ENCODE data around the gene NKPD1. TPM values are rescaled to one million over a fixed set of nuclear protein-coding genes. Genes with fewer than 3 reads are reported as not detected.

The NKPD1 gene
- total and polyA plus RNA-seq, 2 donors (not counting 3 experiments of a cell fraction or from before 2014, with no cell fraction given): 0.04 TPM; not detected in 1

GRCh38 chr19:45150751-45151281 lies 10.0 kb downstream of the NKPD1 start:
- no peaks in the 10 kb centered on the region for H3K9me1 ChIP-seq (replicated peaks; ENCODE audit: control insufficient read depth, extremely low read depth, insufficient read depth, low read length)
- H3K79me2 ChIP-seq (ENCODE audit: control insufficient read depth, insufficient read depth, low read length): no peaks in the 10 kb centered on the region
- no peaks in the 10 kb centered on the region for H3K36me3 ChIP-seq (ENCODE audit: control insufficient read depth in 2 of 2, extremely low read depth in 1 of 2, insufficient read depth in 2 of 2, low read length in 2 of 2)
- intact Hi-C loops (cut with micrococcal nuclease) (no loop called here), dilution Hi-C loops (cut with MboI; ENCODE audit: extremely low pct_ligation_motif_present, low sequenced_read_pairs) (no loop called here)
- no peak overlapping the region for H3K9ac ChIP-seq (replicated peaks; ENCODE audit: extremely low read depth, insufficient read depth, low read length)
- no peaks in the 10 kb centered on the region for H3K9me3 ChIP-seq (replicated peaks; ENCODE audit: control insufficient read depth, insufficient read depth, low read length)
- H3K4me1 ChIP-seq (ENCODE audit: control insufficient read depth, extremely low read depth, insufficient read depth, low read length): peaks cover 18% of the 10 kb centered on the region
- ChIA-PET POLR2A (no interaction called here), CTCF (interaction anchor here (1.2 to 1.5 kb wide), 2 partner anchors 14 to 98 kb away, joined by 3 read pairs; no protein-coding TSS in a partner anchor)
- no peaks in the 10 kb centered on the region for H4K20me1 ChIP-seq (replicated peaks; ENCODE audit: control insufficient read depth, extremely low read depth, insufficient read depth, low read length)
- H3K4me2 ChIP-seq (ENCODE audit: insufficient read depth, low read length): no peak overlapping the region
- no peak for FAIRE-seq
- no peak overlapping the region for H3K4me3 ChIP-seq (replicated peaks in 1 of 3; ENCODE audit: insufficient read depth in 1 of 3, low read depth in 1 of 3, low read length in 3 of 3)
- TF ChIP-seq POLR2AphosphoS5 (IDR thresholded peaks at IDR 0.05; ENCODE audit: insufficient read depth, low read depth, low read length) (peak; percentile 15), GATA2 (IDR thresholded peaks at IDR 0.05; ENCODE audit: insufficient read depth, insufficient read length, low read depth, low read length) (no peak), MYC (IDR thresholded peaks at IDR 0.05; ENCODE audit: low read depth, low read length) (no peak), CTCF (IDR thresholded peaks at IDR 0.05; ENCODE audit: extremely low read depth in 1 of 2, insufficient read depth in 1 of 2, low read depth in 1 of 2, low read length in 2 of 2) (no peak)
- BruUV-seq (replicated peaks): no TSS peak
- no peak for DNase-seq (ENCODE audit: low read depth, low spot score)
- no peak overlapping the region for H2AFZ ChIP-seq (ENCODE audit: low read depth, low read length)
- H3K27ac ChIP-seq (ENCODE audit: insufficient read depth, low read depth, low read length): no peak overlapping the region
- H3K27me3 ChIP-seq (ENCODE audit: control insufficient read depth in 2 of 2, insufficient read depth in 2 of 2, low read length in 2 of 2): peaks cover 6 to 15% of the 10 kb centered on the region in 2 experiments

GRCh38 chr19:45150180-45150579 lies 10.6 kb downstream of the NKPD1 start:
- Histone ChIP-seq H3K36me3 (ENCODE audit: control insufficient read depth in 2 of 2, extremely low read depth in 1 of 2, insufficient read depth in 2 of 2, low read length in 2 of 2) (peaks cover 0 to 2% of the 10 kb centered on the region in 2 experiments), H2AFZ (ENCODE audit: low read depth, low read length) (no peak overlapping the region), H3K79me2 (ENCODE audit: control insufficient read depth, insufficient read depth, low read length) (no peaks in the 10 kb centered on the region), H3K4me2 (ENCODE audit: insufficient read depth, low read length) (no peak overlapping the region), H3K27ac (ENCODE audit: insufficient read depth, low read depth, low read length) (no peak overlapping the region), H3K4me3 (replicated peaks in 1 of 3; ENCODE audit: insufficient read depth in 1 of 3, low read depth in 1 of 3, low read length in 3 of 3) (no peak overlapping the region), H3K9me1 (replicated peaks; ENCODE audit: control insufficient read depth, extremely low read depth, insufficient read depth, low read length) (no peaks in the 10 kb centered on the region), H3K27me3 (ENCODE audit: control insufficient read depth in 2 of 2, insufficient read depth in 2 of 2, low read length in 2 of 2) (peaks cover 6 to 15% of the 10 kb centered on the region in 2 experiments), H3K4me1 (ENCODE audit: control insufficient read depth, extremely low read depth, insufficient read depth, low read length) (peaks cover 18% of the 10 kb centered on the region), H4K20me1 (replicated peaks; ENCODE audit: control insufficient read depth, extremely low read depth, insufficient read depth, low read length) (no peaks in the 10 kb centered on the region), H3K9me3 (replicated peaks; ENCODE audit: control insufficient read depth, insufficient read depth, low read length) (no peaks in the 10 kb centered on the region), H3K9ac (replicated peaks; ENCODE audit: extremely low read depth, insufficient read depth, low read length) (no peak overlapping the region)
- no peak for TF ChIP-seq POLR2AphosphoS5 (IDR thresholded peaks at IDR 0.05; ENCODE audit: insufficient read depth, low read depth, low read length)
- TF ChIP-seq FOS (IDR thresholded peaks at IDR 0.05; ENCODE audit: borderline replicate concordance, insufficient read depth, low read length): no peak
- TF ChIP-seq GATA2 (IDR thresholded peaks at IDR 0.05; ENCODE audit: insufficient read depth, insufficient read length, low read depth, low read length): no peak
- no peak for TF ChIP-seq CTCF (IDR thresholded peaks at IDR 0.05; ENCODE audit: extremely low read depth in 1 of 2, insufficient read depth in 1 of 2, low read depth in 1 of 2, low read length in 2 of 2)
- TF ChIP-seq MAX (IDR thresholded peaks at IDR 0.05; ENCODE audit: insufficient read depth, insufficient read length): no peak
- no peak for TF ChIP-seq MYC (IDR thresholded peaks at IDR 0.05; ENCODE audit: low read depth, low read length)
- no peak for TF ChIP-seq EZH2 (IDR thresholded peaks at IDR 0.05; ENCODE audit: borderline replicate concordance, low read depth, low read length, severe bottlenecking)
- TF ChIP-seq POLR2A (IDR thresholded peaks at IDR 0.05; ENCODE audit: low read depth, low read length): no peak
- no peak for TF ChIP-seq JUN (IDR thresholded peaks at IDR 0.05; ENCODE audit: borderline replicate concordance, insufficient read depth, insufficient read length, low read depth)
- POLR2A ChIA-PET: no interaction called here
- no TSS peak for BruUV-seq (replicated peaks)
- CTCF ChIA-PET: interaction anchor here (1.2 to 1.5 kb wide), 2 partner anchors 15 to 98 kb away, joined by 3 read pairs; no protein-coding TSS in a partner anchor
- DNase-seq (ENCODE audit: low read depth, low spot score) (no peak), FAIRE-seq (no peak)
- intact Hi-C loops (cut with micrococcal nuclease): no loop called here
- dilution Hi-C loops (cut with MboI; ENCODE audit: extremely low pct_ligation_motif_present, low sequenced_read_pairs): no loop called here

Measured in endothelial cell of umbilical vein (primary cell).